IMR-90 (cell line): ENCODE measurements around the gene FLYWCH1. TPM values are rescaled to one million over a fixed set of nuclear protein-coding genes. Genes with fewer than 3 reads are reported as not detected.

ENCODE experiments used
- ATAC-seq: fragments of 200-7000 bp; cut with Tn5 transposase; 2 replicates; pipeline ENCODE4 v1.9.1; 2020; ENCODE audit warnings: low read depth, mild to moderate bottlenecking, moderate library complexity
- BruUV-seq: library from RNA; stranded (reverse); fragments of 400-500 nt; replicated peaks from 2 replicates; lab custom pipeline; 2021; lab: Mats Ljungman, UMichigan
- CTCF ChIA-PET: fragments of 300-600 bp; formaldehyde crosslinking; extraction: SDS; loops from one replicate; lab custom pipeline; 2021; ENCODE audit warnings: antibody characterized with exemption; lab: Yijun Ruan, JAX
- POLR2A ChIA-PET: fragments of 300-600 bp; sonication (Branson Sonifier 250); formaldehyde crosslinking; loops from one replicate; lab custom pipeline; 2022; ENCODE audit warnings: antibody characterized with exemption; ENCODE audit not compliant: unreplicated experiment; lab: Charles Lee
- DNase-seq: peaks from one replicate; pipeline ENCODE4 v3.0.0; 2013
- H2AFZ ChIP-seq: replicated peaks from 2 replicates; pipeline ENCODE3; 2013; ENCODE audit warnings: low read length, mild to moderate bottlenecking; ENCODE audit not compliant: poor library complexity
- H2AK5ac ChIP-seq: 2 replicates; pipeline ENCODE4 v1.6.1; 2013; ENCODE audit warnings: low read depth, low read length, inconsistent platforms
- H2AK9ac ChIP-seq: replicated peaks from 2 replicates; pipeline ENCODE3; 2013; ENCODE audit warnings: mild to moderate bottlenecking, low read depth, low read length, moderate library complexity; ENCODE audit not compliant: poor library complexity
- H2BK120ac ChIP-seq: 2 replicates; pipeline ENCODE4 v1.6.1; 2013; ENCODE audit warnings: low read depth, low read length, inconsistent platforms
- H2BK15ac ChIP-seq: 3 replicates; pipeline ENCODE4 v1.6.1; 2013; ENCODE audit warnings: low read depth, low read length, inconsistent platforms
- H2BK20ac ChIP-seq: 2 replicates; pipeline ENCODE4 v1.6.1; 2013; ENCODE audit warnings: low read depth, mild to moderate bottlenecking, inconsistent platforms, low read length, moderate library complexity
- H2BK5ac ChIP-seq: 2 replicates; pipeline ENCODE4 v1.6.1; 2013; ENCODE audit warnings: mild to moderate bottlenecking, low read depth, low read length, inconsistent platforms; ENCODE audit not compliant: poor library complexity, severe bottlenecking
- H3K14ac ChIP-seq: replicated peaks from 2 replicates; pipeline ENCODE4 v1.6.1; 2013; ENCODE audit warnings: low read depth, low read length, inconsistent platforms
- H3K18ac ChIP-seq: 2 replicates; pipeline ENCODE4 v1.6.1; 2013; ENCODE audit warnings: low read depth, low read length, control low read depth
- H3K23ac ChIP-seq: 2 replicates; pipeline ENCODE4 v1.6.1; 2013; ENCODE audit warnings: low read depth, low read length, inconsistent platforms
- H3K27ac ChIP-seq: 2 replicates; pipeline ENCODE4 v1.5.1; 2013; ENCODE audit warnings: mild to moderate bottlenecking, control low read depth, low read length; ENCODE audit not compliant: insufficient read depth
- H3K27me3 ChIP-seq: 2 replicates; pipeline ENCODE4 v1.6.1; 2013; ENCODE audit warnings: low read length; ENCODE audit not compliant: control insufficient read depth, insufficient read depth
- H3K36me3 ChIP-seq: 2 replicates; pipeline ENCODE4 v1.6.1; 2013; ENCODE audit warnings: low read length, mixed read lengths; ENCODE audit not compliant: control insufficient read depth, insufficient read depth
- H3K4ac ChIP-seq: 2 replicates; pipeline ENCODE4 v1.6.1; 2013; ENCODE audit warnings: low read depth, low read length, inconsistent platforms
- H3K4me1 ChIP-seq: 2 replicates; pipeline ENCODE4 v1.6.1; 2013; ENCODE audit warnings: low read length, mixed read lengths; ENCODE audit not compliant: control insufficient read depth, insufficient read depth
- H3K4me2 ChIP-seq: 2 replicates; pipeline ENCODE4 v1.6.1; 2013; ENCODE audit warnings: low read depth, mild to moderate bottlenecking, control low read depth, low read length, moderate library complexity
- H3K4me3 ChIP-seq: 2 replicates; pipeline ENCODE4 v1.5.1; 2013; ENCODE audit warnings: low read depth, mild to moderate bottlenecking, control low read depth, low read length, moderate library complexity; ENCODE audit not compliant: insufficient read depth
- H3K56ac ChIP-seq: 2 replicates; pipeline ENCODE4 v1.6.1; 2013; ENCODE audit warnings: low read length, inconsistent platforms; ENCODE audit not compliant: insufficient read depth; ENCODE audit errors: extremely low read depth
- H3K79me1 ChIP-seq, 2 experiments: 2 replicates each; pipeline ENCODE4 v1.6.1; 2013; ENCODE audit warnings: low read length in 2 of 2, inconsistent platforms in 1 of 2, low read depth in 1 of 2
- H3K9ac ChIP-seq: 2 replicates; pipeline ENCODE4 v1.6.1; 2013; ENCODE audit warnings: low read depth, low read length, control low read depth
- H3K9me1 ChIP-seq: 2 replicates; pipeline ENCODE4 v1.6.1; 2013; ENCODE audit warnings: low read length, inconsistent platforms; ENCODE audit not compliant: insufficient read depth
- H3K9me3 ChIP-seq: 2 replicates; pipeline ENCODE4 v1.6.1; 2013; ENCODE audit warnings: low read length; ENCODE audit not compliant: control insufficient read depth, insufficient read depth
- H4K20me1 ChIP-seq: 2 replicates; pipeline ENCODE4 v1.6.1; 2013; ENCODE audit warnings: low read length, inconsistent platforms; ENCODE audit not compliant: insufficient read depth
- H4K5ac ChIP-seq: 2 replicates; pipeline ENCODE4 v1.6.1; 2013; ENCODE audit warnings: mild to moderate bottlenecking, low read depth, low read length, control low read depth
- H4K8ac ChIP-seq, 2 experiments: 2 replicates each; pipeline ENCODE4 v1.6.1; 2013; ENCODE audit warnings: low read depth in 2 of 2, low read length in 2 of 2, control low read depth in 1 of 2, inconsistent platforms in 1 of 2
- H4K91ac ChIP-seq: 2 replicates; pipeline ENCODE4 v1.6.1; 2013; ENCODE audit warnings: low read depth, low read length, inconsistent platforms; ENCODE audit not compliant: insufficient read depth
- CEBPB ChIP-seq: IDR thresholded peaks from 2 replicates; pipeline ENCODE4 v1.6.1; 2012; ENCODE audit warnings: low read depth, low read length, improper control_type of control experiment
- CHD1 ChIP-seq: IDR thresholded peaks from 2 replicates; pipeline ENCODE4 v1.6.1; 2012; ENCODE audit warnings: low read depth, low read length, improper control_type of control experiment
- MAFK ChIP-seq: IDR thresholded peaks from 2 replicates; pipeline ENCODE4 v1.6.1; 2012; ENCODE audit warnings: low read depth, low read length, improper control_type of control experiment
- RAD21 ChIP-seq: IDR thresholded peaks from 2 replicates; pipeline ENCODE4 v1.6.1; 2012; ENCODE audit warnings: low read length, improper control_type of control experiment
- RCOR1 ChIP-seq: IDR thresholded peaks from 2 replicates; pipeline ENCODE4 v1.6.1; 2012; ENCODE audit warnings: mild to moderate bottlenecking, low read length, improper control_type of control experiment; ENCODE audit not compliant: insufficient replicate concordance
- RFX5 ChIP-seq: IDR thresholded peaks from 2 replicates; pipeline ENCODE4 v1.8.0; 2012; ENCODE audit warnings: low read depth, mild to moderate bottlenecking, low read length, moderate library complexity
- SMC3 ChIP-seq: fragments of 150-350 bp; IDR thresholded peaks from 2 replicates; pipeline ENCODE4 v1.6.1; 2016; ENCODE audit warnings: low read depth, mild to moderate bottlenecking, antibody characterized with exemption, low read length, moderate library complexity
- WGBS, 2 experiments: methylation state at CpG; one replicate each; pipeline versions ENCODE4 v1.1.5 to v1.1.7; 2013; ENCODE audit warnings: missing lambda C conversion rate in 2 of 2; ENCODE audit not compliant: insufficient read length in 1 of 2; ENCODE audit errors: extremely low coverage in 2 of 2; 5-methylcytosine and 5-hydroxymethylcytosine counted together
- dilution Hi-C: fragments of 300-500 bp; cut with HindIII; formaldehyde crosslinking; loops from one replicate; pipeline ENCODE4 v1.14.3; 2018; ENCODE audit warnings: low sequenced_read_pairs; ENCODE audit not compliant: unreplicated experiment
- in situ Hi-C: fragments of 300-500 bp; cut with MboI; formaldehyde crosslinking; loops from 3 replicates; pipeline ENCODE4 v1.14.3; 2019; ENCODE audit warnings: low sequenced_read_pairs, inconsistent platforms, mixed read lengths
- intact Hi-C: fragments of 100-400 bp; cut with micrococcal nuclease; formaldehyde crosslinking; loops from 2 replicates; pipeline ENCODE4 v1.10.0; 2022
- polyA plus RNA-seq, 3 experiments: library from polyadenylated mRNA; depleted of rRNA; stranded (reverse); fragments of >200 nt; gene quantifications; 2 replicates each; pipeline ENCODE4 v1.2.3, GENCODE V29; 2012; ENCODE audit warnings: low replicate concordance in 1 of 3
- total RNA-seq: library from RNA; depleted of rRNA; stranded (reverse); fragments of >200 nt; gene quantifications from 2 replicates; pipeline ENCODE4 v1.2.3, GENCODE V29; 2012
- TF ChIP-seq, protein P1 (sequence below): conservative IDR thresholded peaks from 2 replicates; pipeline ENCODE4 v1.5.1; 2012; ENCODE audit warnings: mild to moderate bottlenecking, low read depth, low read length, improper control_type of control experiment
- TF ChIP-seq, protein P2 (sequence below): fragments of 150-350 bp; IDR thresholded peaks from 2 replicates; pipeline ENCODE4 v1.6.1; 2016; ENCODE audit warnings: low read depth, mild to moderate bottlenecking, low read length, moderate library complexity, borderline replicate concordance
- TF ChIP-seq, protein P3 (sequence below): fragments of 150-350 bp; IDR thresholded peaks from 2 replicates; pipeline ENCODE4 v1.6.1; 2017; ENCODE audit warnings: mild to moderate bottlenecking, antibody characterized with exemption, low read length, low read depth

Gene FLYWCH1
- total and polyA plus RNA-seq, 2 of the 4 experiments (the other 2 are of a cell fraction) = 14.3 to 25.2 TPM

DNA sequence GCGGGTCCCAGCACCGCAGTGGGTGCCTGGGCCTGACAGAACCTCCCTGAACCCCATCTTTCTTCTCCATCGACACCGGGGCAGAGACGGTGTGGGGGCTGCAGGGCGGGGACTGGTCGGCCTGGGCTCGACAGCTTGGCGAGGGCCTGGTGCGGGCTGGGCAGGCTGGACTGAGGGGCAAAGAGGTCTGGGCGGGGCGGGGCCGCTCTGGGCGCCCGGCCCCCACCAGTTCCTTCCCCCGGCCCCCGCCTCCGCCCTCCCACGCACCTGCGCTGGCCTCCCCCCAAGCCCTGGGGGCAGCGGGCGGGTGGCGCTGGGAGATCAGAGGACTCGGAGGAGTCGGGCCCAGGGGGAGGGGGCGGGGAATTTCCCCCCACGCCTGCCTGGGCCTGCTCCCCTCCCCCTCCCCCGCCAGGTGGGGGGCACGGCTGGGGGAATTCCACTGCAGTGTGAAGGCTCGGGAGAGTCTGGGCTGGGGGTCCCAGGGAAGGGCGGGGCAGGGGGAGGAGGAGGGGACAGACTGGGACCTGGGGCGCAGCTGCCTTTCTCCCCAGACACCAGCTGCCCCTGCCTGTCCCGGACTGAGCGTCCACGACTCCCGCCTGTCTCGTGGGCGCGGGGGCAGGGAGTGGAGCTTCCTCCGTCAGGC, 51.5 kb downstream of the FLYWCH1 start:
- Histone ChIP-seq H3K27me3 (peaks cover 62% of the 10 kb centered on the region), H3K27ac (no peak overlapping the region), H4K20me1 (peaks cover 15% of the 10 kb centered on the region; the same call in 1 of the 2 replicates)

More for the DNA sequence above, 51.5 kb downstream of the FLYWCH1 start:
- peak overlapping the region; percentile 75; the same call in 1 of the 2 replicates for H3K4me2 ChIP-seq
- BruUV-seq = no TSS peak
- H3K9me1 ChIP-seq = 0 out of 2 replicates have a peak, but pooled peaks cover 2% of the 10 kb centered on the region
- WGBS, 2 experiments = 3% methylated on average over 6 of the region's 40 CpGs; no CpG with 5 or more reads in 1 of the 2 experiments
- intact Hi-C loops (no loop called here), in situ Hi-C loops (no loop called here), dilution Hi-C loops (no loop called here)
- no peak overlapping the region for H3K4ac ChIP-seq
- ATAC-seq (no peak), DNase-seq (no peak)
- no peak overlapping the region for H2BK120ac ChIP-seq
- H2AK5ac ChIP-seq = no peak overlapping the region
- H3K4me1 ChIP-seq = peaks cover 3% of the 10 kb centered on the region; the same call in 1 of the 2 replicates
- no peak overlapping the region for H3K14ac ChIP-seq
- TF ChIP-seq CEBPB (no peak), RAD21 (no peak), RFX5 (no peak), CHD1 (no peak), SMC3 (no peak), MAFK (no peak), RCOR1 (no peak)
- TF ChIP-seq, protein P1, sequence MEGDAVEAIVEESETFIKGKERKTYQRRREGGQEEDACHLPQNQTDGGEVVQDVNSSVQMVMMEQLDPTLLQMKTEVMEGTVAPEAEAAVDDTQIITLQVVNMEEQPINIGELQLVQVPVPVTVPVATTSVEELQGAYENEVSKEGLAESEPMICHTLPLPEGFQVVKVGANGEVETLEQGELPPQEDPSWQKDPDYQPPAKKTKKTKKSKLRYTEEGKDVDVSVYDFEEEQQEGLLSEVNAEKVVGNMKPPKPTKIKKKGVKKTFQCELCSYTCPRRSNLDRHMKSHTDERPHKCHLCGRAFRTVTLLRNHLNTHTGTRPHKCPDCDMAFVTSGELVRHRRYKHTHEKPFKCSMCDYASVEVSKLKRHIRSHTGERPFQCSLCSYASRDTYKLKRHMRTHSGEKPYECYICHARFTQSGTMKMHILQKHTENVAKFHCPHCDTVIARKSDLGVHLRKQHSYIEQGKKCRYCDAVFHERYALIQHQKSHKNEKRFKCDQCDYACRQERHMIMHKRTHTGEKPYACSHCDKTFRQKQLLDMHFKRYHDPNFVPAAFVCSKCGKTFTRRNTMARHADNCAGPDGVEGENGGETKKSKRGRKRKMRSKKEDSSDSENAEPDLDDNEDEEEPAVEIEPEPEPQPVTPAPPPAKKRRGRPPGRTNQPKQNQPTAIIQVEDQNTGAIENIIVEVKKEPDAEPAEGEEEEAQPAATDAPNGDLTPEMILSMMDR = no peak
- TF ChIP-seq, protein P2, sequence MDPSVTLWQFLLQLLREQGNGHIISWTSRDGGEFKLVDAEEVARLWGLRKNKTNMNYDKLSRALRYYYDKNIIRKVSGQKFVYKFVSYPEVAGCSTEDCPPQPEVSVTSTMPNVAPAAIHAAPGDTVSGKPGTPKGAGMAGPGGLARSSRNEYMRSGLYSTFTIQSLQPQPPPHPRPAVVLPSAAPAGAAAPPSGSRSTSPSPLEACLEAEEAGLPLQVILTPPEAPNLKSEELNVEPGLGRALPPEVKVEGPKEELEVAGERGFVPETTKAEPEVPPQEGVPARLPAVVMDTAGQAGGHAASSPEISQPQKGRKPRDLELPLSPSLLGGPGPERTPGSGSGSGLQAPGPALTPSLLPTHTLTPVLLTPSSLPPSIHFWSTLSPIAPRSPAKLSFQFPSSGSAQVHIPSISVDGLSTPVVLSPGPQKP = no peak
- TF ChIP-seq, protein P3, sequence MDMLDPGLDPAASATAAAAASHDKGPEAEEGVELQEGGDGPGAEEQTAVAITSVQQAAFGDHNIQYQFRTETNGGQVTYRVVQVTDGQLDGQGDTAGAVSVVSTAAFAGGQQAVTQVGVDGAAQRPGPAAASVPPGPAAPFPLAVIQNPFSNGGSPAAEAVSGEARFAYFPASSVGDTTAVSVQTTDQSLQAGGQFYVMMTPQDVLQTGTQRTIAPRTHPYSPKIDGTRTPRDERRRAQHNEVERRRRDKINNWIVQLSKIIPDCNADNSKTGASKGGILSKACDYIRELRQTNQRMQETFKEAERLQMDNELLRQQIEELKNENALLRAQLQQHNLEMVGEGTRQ = no peak
- no peak overlapping the region for H2BK20ac ChIP-seq
- peak overlapping the region; percentile 81 for H2AFZ ChIP-seq
- H3K9me3 ChIP-seq = no peaks in the 10 kb centered on the region; the same call in 1 of the 2 replicates
- no peak overlapping the region for H2BK15ac ChIP-seq
- H4K91ac ChIP-seq = no peak overlapping the region
- ChIA-PET CTCF (no interaction called here), POLR2A (no interaction called here)
- no peak overlapping the region for H3K18ac ChIP-seq
- no peak overlapping the region for H2AK9ac ChIP-seq
- no peak overlapping the region for H4K5ac ChIP-seq
- H3K23ac ChIP-seq = no peak overlapping the region
- peak overlapping the region; percentile 13 for H3K4me3 ChIP-seq
- H2BK5ac ChIP-seq = no peak overlapping the region
- no peak overlapping the region for H3K9ac ChIP-seq
- no peak overlapping the region for H4K8ac ChIP-seq
- H3K36me3 ChIP-seq = no peaks in the 10 kb centered on the region
- H3K79me1 ChIP-seq = no peaks in the 10 kb centered on the region
- H3K56ac ChIP-seq = no peak overlapping the region
